Prostate gland (tissue), 2 donors: ENCODE results near the gene GDPD5.

Experiments
- CTCF ChIP-seq, 4 experiments: fragments of 200-600 bp in 2 of 4; fragments of 450-650 bp in 2 of 4; sonication (generic) in 2 of 4; IDR thresholded peaks; 1 replicate in 3 of 4; 2 replicates in 1 of 4; pipeline ENCODE4 v1.5.1; 2016 to 2019; ENCODE audit warnings: antibody characterized with exemption in 4 of 4, mild to moderate bottlenecking in 2 of 4, moderate library complexity in 2 of 4
- POLR2A ChIP-seq: fragments of 450-650 bp; IDR thresholded peaks from one replicate; pipeline ENCODE4 v1.6.1; 2016; ENCODE audit warnings: antibody characterized with exemption, mild to moderate bottlenecking
- POLR2AphosphoS5 ChIP-seq: sonication (generic); formaldehyde crosslinking; IDR thresholded peaks from one replicate; pipeline ENCODE4 v1.6.1; 2017; ENCODE audit warnings: antibody characterized with exemption

GRCh38 chr11:75423721-75424120 lies 102.0 kb downstream of the GDPD5 start:
- TF ChIP-seq POLR2AphosphoS5, result no peak
- no peak for TF ChIP-seq CTCF (IDR thresholded peaks at IDR 0.05)
- no peak for TF ChIP-seq POLR2A
